ENCODE measurements around the gene SNCB. TPM values are rescaled to one million over a fixed set of nuclear protein-coding genes. Genes with fewer than 3 reads are reported as not detected.
A peak's percentile ranks its signal among the peaks of the same experiment; 100 is the strongest.

SNCB gene
- total RNA-seq, 1 experiment from 2014 or later = 2.1 TPM

- H2AFZ ChIP-seq (ENCODE audit: low read length) = no peak overlapping the region
- POLR2A ChIA-PET (ENCODE audit: unreplicated experiment) = no interaction called here
Observed at GRCh38 chr5:176660860-176661641, 30.7 kb upstream of the SNCB start.

DNA sequence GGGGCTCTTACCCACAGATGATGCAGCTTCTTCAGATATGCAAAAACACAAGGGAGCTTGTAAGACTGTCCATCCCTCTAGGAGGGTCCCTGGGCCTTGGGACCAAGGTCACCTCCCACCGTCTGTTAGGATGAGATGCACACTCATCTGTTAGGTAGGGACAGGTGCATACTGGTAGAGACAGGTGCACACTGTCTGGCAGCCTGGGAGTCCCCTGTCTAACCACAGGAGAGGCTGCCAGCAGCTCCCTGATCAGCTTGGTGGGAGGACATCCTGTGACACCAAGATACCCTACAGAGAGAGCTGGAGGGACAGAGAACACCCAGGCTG, 30.2 kb upstream of the SNCB start:
- DNase-seq (no peak), ATAC-seq (peak; percentile 19)
- Histone ChIP-seq H3K36me3 (ENCODE audit: low read depth, low read length) (no peaks in the 10 kb centered on the region), H3K4me1 (ENCODE audit: insufficient read depth, low read length) (no peaks in the 10 kb centered on the region), H3F3A (ENCODE audit: low read length, unreplicated experiment) (no peaks in the 10 kb centered on the region), H3K4me3 (ENCODE audit: low read length) (no peak overlapping the region), H3K4me2 (ENCODE audit: low read length) (no peak overlapping the region), H3K27ac (ENCODE audit: low read length) (no peak overlapping the region), H3K9me3 (ENCODE audit: low read length) (no peaks in the 10 kb centered on the region), H3K9me2 (replicated peaks; ENCODE audit: low read length) (no peaks in the 10 kb centered on the region), H3K79me2 (ENCODE audit: low read length) (no peaks in the 10 kb centered on the region), H3K27me3 (ENCODE audit: low read length) (no peaks in the 10 kb centered on the region), H2AFZ (ENCODE audit: low read length) (no peak overlapping the region), H4K20me1 (ENCODE audit: low read length) (no peaks in the 10 kb centered on the region), H3K9ac (ENCODE audit: low read length) (no peak overlapping the region)
- ChIA-PET POLR2A (ENCODE audit: unreplicated experiment) (no interaction called here), CTCF (interaction anchor here (0.5 to 1.3 kb wide), 19 partner anchors 10 to 452 kb away, joined by 3 to 14 read pairs (median 4); partner anchors contain the start of gene TSPAN17)
- BruUV-seq (replicated peaks) = no TSS peak
- no peak for TF ChIP-seq EZH2phosphoT487 (IDR thresholded peaks at IDR 0.05; ENCODE audit: borderline replicate concordance, low read length)
- no peak for TF ChIP-seq CTCF (conservative IDR thresholded peaks at IDR 0.05; ENCODE audit: low read depth, low read length)
- TF ChIP-seq EZH2 (IDR thresholded peaks at IDR 0.05; ENCODE audit: low read length, unreplicated experiment) = no peak
- intact Hi-C loops (cut with micrococcal nuclease) = loop anchor here (2.0 to 10.0 kb wide), 2 partner anchors 154 to 298 kb away; partner anchors contain the start of gene UNC5A

More at GRCh38 chr5:176660860-176661641, 30.7 kb upstream of the SNCB start:
- H3K4me3 ChIP-seq (ENCODE audit: low read length) = no peak overlapping the region
- no peaks in the 10 kb centered on the region for H3K79me2 ChIP-seq (ENCODE audit: low read length)
- H3K9me3 ChIP-seq (ENCODE audit: low read length) = no peaks in the 10 kb centered on the region
- no peak overlapping the region for H3K9ac ChIP-seq (ENCODE audit: low read length)
- H3K4me1 ChIP-seq (ENCODE audit: insufficient read depth, low read length) = no peaks in the 10 kb centered on the region
- H3K9me2 ChIP-seq (replicated peaks; ENCODE audit: low read length) = no peaks in the 10 kb centered on the region
- H3K4me2 ChIP-seq (ENCODE audit: low read length) = peak overlapping the region; percentile 13; the same call in 1 of the 2 replicates
- peak; percentile 92 for ATAC-seq
- TF ChIP-seq CTCF (conservative IDR thresholded peaks at IDR 0.05; ENCODE audit: low read depth, low read length) (peak; percentile 92), EZH2 (IDR thresholded peaks at IDR 0.05; ENCODE audit: low read length, unreplicated experiment) (no peak), EZH2phosphoT487 (IDR thresholded peaks at IDR 0.05; ENCODE audit: borderline replicate concordance, low read length) (no peak)
- no peak overlapping the region for H3K27ac ChIP-seq (ENCODE audit: low read length)
- H3K36me3 ChIP-seq (ENCODE audit: low read depth, low read length) = no peaks in the 10 kb centered on the region
- H3K27me3 ChIP-seq (ENCODE audit: low read length) = no peaks in the 10 kb centered on the region
- no peaks in the 10 kb centered on the region for H3F3A ChIP-seq (ENCODE audit: low read length, unreplicated experiment)
- intact Hi-C loops (cut with micrococcal nuclease) = loop anchor here (2.0 to 10.0 kb wide), 2 partner anchors 154 to 298 kb away; partner anchors contain the start of gene UNC5A
- H4K20me1 ChIP-seq (ENCODE audit: low read length) = no peaks in the 10 kb centered on the region
- DNase-seq = peak; percentile 82
- no TSS peak for BruUV-seq (replicated peaks)
- CTCF ChIA-PET = interaction anchor here (0.5 to 1.3 kb wide), 21 partner anchors 9 to 451 kb away, joined by 3 to 14 read pairs (median 4); partner anchors contain the start of gene TSPAN17

Data from PC-3 (cell line).